CD4-positive, alpha-beta T cell treated with Interleukin-4 for 1 hour (primary cell): Measurements from ENCODE around the gene OR10G7.

Experiments used
- DNase-seq, 2 donors: peaks; one replicate each; pipeline ENCODE4 v3.0.0-alpha.2; 2020 to 2022

OR10G7 gene, protein sequence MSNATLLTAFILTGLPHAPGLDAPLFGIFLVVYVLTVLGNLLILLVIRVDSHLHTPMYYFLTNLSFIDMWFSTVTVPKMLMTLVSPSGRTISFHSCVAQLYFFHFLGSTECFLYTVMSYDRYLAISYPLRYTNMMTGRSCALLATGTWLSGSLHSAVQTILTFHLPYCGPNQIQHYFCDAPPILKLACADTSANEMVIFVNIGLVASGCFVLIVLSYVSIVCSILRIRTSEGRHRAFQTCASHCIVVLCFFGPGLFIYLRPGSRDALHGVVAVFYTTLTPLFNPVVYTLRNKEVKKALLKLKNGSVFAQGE

DNA sequence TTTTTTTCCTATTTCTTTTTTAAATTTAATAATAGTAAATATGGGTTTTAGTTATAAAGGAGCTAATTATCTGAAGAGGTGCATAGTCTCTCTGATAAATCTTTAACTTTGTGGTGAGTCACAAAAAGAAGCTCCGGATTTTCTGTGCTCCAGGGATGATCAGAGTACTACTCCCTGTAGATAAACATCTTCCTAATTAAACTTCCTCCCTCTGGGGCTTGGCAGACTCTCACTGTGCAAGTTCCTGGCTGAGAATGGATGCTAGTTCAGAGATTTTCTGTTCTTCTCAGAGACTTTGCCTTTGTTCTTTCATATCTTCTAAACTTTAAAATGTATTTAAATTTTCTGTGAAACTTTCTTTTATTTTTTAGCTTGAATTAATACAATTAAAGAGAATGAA lies at the start of gene OR10G7:
TSS of gene OR10G7 (minus strand) at position 72 of the 400 bp plus-strand sequence. CDS start 2,324 bp downstream, outside the sequence.
- DNase-seq = no peak

DNA sequence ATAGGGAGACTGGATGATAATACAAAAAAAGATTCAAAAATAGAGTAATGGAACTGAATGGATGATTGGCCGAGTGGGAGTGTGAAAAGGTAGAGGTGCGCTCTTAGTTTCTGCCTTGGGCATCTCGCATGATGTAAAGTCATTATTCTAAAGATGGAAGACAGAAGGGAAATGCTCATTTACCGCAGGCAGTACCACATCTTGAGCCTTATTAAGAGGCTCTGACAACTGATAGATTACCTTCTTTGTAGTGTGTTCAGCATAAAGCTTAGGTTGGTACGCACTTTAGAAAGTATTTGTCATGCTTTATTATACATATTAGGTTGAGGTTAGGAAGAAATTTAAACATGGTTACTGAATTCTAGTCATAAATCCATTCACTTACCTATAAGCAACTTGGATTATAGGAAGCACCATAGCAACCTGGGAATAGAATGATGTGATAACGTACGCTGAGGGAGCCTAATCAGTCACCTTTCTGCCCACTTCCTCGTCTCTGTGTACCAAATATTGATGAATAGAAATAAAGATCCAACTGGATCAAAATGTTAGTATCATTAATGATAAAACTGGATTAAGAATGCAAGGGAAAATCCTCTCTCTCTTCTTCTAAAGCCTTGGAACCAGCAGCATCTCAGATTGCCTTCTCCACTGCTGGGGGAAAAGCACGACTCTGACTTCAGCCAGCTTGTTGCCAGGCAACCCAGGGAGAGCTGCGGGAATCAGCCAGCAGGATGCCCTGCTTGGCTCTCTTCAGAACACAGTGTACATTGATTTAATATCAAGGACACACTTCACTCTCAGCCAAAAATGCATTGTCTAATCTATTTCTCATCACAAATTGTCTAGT lies 45.1 kb upstream of the OR10G7 start:
- no peak for DNase-seq

DNA sequence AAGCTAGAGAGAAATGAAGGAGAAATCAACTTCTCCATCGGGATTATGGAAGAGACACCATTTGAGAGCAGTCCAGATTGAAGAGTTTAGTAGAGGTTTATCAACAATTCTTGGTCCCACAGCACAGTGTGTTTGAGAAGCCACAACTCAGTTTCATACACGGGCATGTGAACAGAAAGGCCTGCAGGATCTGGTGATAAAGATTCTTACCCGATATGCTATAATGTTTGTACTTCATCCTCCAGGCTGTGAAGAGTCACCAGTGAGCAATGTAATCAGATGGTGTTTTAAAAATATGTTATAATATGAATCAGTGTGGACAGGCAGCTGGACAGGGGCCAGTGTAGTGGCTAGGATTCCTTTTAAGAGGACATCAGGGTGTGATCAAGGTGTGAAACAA lies 44.5 kb upstream of the OR10G7 start:
- DNase-seq = no peak

DNA sequence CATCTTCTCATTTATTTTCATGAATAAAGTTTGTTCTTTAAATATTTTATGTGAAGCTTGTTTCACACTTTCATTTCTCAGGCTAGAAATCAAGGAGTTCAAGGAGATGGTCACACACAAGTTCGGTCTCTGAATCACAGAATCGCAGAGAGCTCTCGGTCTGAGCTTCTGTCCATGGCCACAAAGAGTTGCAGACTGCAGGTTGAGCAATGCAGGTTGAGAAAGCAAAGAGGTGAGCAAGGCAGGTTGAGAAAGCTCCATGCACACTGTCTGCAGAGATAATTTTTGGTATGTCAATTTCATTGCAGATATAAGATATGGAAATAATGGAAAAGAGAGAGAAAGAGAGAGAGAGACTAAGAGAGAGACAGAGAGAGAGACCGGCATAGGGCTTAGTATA lies 41.2 kb upstream of the OR10G7 start:
- no peak for DNase-seq

DNA sequence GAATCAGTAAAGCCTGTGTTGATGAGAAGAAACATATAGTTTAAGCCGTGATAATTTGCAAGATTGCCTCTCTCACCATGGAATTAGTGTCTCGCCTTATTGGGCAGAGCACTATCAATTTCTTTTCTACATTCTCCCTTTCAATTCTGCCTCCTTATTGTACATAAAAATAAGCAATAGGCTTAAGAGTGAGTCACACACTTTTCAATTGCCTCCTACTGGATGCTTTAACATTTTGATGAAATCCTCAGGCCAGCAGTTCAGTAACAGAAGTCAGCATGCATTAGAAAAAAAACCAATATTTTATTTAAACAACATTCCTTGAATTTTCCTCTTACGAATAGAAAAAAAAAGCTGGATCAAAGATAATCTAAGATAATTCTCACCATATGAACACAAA lies 40.4 kb upstream of the OR10G7 start:
- no peak for DNase-seq

DNA sequence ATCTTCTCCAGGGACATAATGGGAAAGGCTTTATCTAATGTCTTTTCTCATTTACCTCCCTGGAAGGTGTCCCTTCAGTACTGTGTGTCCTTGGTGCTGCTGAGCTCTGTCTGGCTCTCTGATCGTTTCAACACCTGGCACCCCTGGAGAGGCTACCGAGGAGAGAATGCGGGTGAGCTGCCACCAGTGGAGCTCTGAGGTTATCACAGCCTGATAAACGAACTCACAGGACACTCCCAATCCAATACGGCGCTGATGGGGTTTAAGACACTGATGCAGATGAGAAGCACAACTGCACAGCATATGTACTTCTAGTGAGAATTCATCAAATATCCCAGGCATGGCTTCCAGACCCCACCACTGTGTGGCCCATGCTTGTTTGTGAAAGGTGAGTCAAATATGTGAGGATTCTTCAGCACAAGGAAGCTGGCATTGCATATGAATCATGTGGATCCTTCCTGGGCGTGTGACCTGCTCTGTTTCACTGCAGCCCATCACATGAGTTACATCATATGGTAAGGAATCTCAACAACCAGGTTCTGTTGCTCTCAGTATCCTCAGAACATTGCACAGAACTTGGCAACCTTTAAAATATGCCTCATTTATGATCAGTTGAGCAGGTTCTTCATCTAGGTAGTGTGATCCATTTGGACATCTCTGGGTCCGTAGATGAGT lies 39.3 kb upstream of the OR10G7 start:
- DNase-seq = no peak

DNA sequence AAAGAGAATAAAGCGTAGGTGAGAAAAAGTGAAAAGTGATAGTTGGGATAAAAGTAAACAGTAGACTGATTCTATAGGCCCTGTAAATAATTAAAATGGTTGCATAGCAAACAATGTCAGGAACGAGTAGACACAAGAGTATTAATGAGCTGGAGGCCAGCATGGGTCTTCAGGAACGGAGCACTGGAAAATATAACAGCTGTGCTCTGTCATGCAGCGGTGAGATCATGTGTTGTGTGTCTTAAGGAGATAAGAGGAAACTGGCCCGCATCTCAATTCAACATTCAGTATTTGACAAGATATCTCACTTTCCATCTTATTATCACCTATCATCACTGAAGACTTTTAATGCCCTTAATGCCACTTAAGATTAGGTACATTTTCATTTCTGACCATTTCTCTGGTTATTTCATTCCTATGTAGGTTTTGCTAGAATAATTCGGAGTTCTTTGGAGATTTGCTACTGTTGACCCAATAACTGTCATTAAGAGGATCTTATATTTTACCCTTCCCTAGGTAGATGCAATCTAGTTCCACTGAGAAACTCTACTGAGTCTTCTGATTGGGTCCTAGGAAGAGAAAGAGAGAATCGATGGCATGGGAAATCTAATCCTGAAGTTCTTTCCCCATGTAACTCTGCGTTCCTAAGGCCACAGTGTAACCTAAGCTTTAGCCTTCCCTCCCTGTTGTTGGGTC lies 38.7 kb upstream of the OR10G7 start:
- no peak for DNase-seq

DNA sequence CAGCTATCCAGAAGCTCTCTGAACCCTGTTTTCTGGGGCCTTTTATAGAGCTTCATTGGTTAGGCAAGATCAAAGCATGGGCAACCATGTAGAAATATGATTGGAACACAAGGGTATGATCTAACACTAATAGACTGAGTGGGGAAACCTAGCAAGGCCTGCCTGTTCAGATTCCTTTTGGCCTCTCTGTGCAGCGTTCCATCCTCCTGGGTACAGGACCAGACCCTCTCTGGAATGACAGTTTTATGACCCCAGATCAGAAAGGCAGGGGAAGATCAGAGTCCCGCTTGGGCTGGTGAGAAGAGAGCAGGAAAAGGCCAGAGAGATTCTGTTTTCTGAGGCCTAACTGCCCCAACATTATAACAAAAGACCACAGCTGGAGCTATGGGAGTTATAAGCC lies 37.5 kb upstream of the OR10G7 start:
- no peak for DNase-seq

DNA sequence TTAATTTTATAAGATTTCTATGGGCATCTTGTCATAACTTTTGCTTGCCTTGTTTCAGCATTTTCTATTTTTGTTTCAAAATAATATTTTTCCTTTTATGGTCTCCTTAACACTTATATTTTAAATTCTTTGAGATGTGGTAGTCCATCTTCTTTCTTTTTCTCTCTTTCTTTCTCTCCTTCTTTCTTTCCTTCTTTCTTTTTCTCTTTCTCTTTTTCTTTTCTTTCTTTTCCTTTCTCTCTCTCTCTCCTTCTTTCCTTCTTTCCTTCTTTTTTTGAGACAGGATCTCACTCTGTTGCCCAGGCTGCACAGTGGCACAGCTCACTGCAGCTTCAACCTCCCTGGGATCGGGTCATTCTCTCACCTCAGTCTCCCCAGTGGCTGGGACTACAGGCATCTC lies 36.1 kb upstream of the OR10G7 start:
- DNase-seq = no peak

DNA sequence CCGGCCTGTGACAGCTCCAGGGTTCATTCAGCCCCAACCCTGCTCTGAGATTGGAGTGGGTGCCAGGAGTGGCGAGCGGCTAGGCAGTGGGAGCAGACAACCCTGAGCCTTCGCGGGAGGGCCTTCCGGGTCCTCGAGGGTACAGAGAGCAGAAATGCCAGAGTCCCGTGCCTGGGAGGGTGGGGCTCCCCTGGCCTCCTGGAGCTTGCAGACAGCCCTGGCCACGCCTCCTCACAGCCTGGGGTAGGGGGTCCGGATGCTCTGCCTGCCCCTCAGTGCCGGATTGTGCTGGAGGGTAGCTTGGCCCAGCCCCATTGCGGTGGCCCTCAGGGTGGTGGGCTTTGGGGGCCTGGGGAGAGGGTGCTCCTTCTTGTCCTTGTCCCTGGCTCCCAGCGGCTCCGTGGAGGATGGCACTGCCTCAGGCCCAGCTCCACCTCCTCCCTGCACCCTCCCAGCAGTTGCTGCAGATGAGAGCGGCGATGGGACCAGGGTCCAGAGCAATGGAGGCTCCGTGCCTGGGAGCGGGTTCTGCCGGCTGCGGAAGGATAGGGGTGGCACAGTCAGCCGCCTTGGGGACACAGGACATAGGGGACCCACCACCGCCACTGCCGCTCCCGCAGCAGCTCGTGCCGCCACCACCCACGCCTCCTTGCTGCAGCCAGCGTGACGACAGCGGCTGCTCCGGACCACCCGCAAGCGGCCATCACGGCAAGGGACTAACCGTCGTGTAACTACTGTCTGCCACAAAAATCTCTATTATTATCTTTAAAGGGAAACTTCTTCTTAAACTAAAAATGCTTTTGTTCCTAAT lies 34.9 kb upstream of the OR10G7 start:
- DNase-seq = no peak

DNA sequence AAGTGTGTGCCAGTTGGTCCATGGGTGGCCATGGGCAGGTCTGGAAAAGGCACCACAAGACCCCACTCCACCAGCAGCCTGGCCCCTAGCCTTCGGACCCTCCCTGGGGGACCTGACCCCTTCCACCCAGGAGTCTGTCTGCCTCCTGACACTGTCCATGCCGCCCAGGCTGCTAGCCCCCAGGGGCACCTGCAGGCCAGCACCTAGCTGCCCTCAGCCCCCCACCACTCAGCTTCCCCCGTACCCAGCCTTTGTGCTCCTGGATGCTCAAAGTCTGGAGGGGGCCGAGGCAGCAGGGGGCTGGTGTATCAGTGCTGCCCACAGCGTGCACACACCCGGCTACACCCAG lies 34.3 kb upstream of the OR10G7 start:
- DNase-seq = no peak

DNA sequence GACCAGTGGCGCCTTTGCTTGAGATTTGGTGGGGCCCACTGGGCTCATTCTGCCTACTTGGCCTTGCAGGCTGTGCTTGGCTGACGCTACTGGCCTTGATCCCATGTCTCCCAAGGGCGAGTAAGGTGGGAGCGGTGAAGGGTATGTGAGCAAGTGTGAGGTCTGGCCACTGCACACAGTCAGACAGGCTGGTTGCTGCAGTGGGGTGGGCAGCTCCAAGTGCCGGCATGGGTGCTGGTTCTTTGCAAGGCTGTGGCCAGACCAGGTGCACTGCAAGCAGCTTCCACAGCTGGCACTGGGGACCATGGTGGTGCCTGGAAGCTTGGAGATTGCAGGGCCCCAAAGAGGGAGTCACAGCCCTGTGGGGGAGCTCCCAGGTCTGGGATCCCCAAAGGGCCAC lies 33.4 kb upstream of the OR10G7 start:
- no peak for DNase-seq

DNA sequence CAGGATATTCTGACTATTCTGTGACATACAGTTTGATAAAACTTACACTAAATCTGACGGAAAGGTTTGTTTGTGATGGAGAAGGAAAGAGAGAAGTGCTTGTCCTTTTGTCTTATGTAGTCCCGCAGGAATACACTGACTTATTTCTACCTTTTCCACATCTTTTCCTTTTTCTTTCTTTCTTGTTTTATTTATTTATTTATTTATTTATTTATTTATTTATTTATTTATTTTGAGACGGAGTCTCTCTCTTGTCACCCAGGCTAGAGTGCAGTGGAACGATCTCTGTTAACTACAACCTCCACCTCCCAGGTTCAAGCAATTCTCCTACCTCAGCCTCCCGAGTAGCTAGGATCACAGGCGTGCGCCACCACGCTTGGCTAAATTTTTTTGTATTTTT lies 31.0 kb upstream of the OR10G7 start:
- DNase-seq = no peak

DNA sequence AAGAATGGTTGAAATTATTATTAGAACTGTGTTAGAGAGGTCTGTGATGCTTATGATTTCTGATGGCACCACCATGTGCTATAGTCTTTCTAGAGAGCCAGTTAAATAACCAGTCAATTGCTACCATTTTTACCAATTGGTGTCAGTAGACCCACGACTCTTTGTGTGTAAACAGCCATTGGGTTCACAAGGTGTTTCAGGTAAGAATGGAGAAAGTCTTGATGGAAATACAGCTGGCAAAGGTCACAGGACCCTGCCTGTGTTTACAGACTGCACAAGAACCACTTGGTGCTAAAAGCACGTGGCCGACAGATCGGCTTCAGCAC lies 30.5 kb upstream of the OR10G7 start:
- no peak for DNase-seq

DNA sequence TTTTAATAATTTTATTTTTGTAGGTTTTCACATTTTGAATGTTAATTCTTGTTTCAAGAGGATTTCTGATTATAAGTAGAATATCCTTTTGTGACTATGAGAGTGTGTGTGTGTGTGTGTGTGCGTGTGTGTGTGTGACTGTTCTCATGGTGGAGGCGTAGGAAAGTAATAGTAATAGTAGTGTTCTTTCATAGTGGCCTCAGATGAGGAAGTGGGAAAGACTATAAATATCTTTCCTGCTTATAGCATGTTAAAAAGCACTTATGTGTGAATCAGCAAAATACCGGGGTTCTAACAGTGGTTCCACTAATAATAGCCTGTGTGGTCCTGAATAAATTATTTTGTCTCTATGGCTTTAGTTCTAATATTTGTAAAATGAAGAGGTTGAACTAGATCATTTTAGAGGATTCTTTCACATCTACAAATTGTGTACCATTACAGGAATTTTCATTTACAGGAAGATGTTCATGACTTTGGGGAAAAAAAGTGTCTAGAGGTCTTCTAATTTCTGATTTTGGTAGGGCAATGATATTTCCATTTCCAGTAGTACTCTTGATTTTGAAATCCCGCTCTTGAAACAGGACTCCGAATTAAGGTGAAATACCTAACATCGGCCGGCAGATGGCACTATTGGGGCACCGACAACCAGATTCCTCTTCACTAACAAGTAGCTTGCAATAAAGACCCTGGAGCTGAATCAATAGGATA lies 29.9 kb upstream of the OR10G7 start:
- peak; percentile 60 to 70 for DNase-seq

DNA sequence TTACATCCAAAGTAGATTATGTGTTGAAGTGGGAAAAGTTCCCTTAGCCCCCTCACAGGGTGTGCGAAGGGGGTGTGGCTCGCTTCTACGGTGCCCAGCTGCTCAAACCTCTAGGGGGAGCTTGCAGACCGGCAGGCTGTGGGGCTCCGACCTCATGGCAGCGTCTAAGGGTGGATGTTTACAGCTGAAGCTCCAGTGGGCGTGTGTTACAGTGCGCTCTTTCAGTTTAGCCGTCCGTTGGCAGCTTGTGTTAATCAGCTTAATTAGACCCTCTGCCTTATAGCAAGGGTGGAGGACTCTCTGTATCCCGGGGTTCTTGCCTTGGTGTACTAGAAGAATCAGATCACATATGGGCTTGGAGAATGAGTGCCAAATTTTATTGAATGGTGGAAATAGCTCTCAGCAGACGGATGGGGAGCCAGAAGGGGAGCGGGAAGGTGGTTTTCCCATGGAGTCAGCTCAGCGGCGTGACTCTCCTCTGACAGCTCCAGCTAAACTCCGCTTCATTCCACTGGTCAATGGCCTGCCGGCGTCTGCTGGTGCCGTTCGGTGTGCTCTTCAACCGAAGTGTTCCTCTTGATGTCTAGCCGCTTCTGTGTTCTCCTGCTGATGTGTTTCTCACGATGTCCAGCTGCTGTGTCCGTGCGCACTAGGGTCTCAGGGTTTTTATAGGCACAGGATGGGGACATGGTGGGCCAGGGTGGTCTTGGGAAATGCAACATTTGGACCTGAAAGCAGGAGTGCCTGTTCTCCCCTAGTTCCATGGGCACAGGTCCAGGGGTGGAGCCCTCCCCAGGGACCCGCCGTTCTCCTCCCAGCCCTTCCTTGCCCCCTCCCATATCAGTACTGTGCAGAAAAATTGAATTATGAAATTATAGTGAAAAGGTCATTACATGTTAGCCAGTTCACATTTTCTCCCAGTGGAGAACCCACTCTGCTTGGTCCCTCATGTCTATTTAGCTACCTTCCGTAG lies 28.6 kb upstream of the OR10G7 start:
- peak; percentile 16 to 67 for DNase-seq

DNA sequence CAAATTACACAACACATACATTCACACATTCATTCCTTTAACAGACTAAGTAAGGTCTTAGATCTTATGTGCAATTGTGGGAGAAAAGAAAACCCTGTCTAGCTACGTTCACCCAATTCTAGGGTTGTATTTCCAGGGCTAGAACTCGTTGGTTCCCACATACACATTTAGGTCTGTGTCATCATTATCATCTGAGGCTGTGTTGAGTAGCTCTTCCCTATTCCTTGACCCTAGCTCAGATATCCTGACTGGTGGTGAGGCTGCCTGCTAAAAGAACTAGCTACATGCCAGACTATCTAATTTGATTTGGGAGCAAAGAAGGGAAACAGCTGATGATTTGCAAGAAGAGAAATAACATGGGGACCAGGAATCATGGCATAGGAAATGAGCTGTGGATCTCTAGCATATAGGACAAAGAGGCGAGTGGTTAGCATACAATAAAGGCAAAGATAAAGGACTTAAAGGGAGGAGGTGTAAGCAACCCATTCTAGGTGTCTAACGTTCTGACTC lies 27.5 kb upstream of the OR10G7 start:
- DNase-seq = no peak

DNA sequence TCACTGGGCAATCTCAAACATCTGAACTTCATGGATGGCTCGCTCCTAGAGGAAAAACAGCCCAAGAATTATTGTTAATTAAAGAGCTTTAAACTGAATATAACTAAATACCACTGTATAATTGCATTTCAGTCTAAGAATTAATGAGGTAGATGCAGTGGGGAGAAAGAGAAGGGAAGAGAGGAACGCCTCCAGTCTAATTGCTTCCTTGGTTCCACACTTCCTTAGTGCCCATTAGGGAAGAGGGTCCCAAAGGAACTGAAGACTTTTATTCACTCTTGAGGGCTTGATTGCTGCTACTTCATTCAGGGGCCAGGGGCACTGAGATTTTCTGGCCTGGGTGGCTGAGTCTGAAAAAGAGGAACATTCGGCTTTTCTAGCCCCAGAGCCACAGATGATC lies 11.8 kb upstream of the OR10G7 start:
- DNase-seq = no peak

DNA sequence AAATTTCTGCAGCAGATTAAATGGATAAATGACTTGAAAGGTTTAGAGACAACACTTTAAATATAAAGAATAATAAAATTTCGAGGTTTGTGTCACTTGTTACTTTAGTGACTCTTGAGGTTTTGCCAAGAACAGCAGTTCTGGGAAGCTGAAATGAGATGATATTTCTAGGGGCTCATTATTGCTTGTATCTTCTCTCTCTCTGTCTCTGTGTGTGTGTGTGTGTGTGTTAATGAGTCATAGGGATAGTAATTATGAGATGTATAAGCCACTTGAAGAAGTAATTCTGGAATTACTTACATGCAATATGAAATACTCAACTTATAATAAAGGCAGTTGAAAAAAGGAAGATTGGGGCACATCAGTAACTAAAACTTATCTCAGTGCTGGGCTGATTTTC lies 9.6 kb upstream of the OR10G7 start:
- DNase-seq = no peak

DNA sequence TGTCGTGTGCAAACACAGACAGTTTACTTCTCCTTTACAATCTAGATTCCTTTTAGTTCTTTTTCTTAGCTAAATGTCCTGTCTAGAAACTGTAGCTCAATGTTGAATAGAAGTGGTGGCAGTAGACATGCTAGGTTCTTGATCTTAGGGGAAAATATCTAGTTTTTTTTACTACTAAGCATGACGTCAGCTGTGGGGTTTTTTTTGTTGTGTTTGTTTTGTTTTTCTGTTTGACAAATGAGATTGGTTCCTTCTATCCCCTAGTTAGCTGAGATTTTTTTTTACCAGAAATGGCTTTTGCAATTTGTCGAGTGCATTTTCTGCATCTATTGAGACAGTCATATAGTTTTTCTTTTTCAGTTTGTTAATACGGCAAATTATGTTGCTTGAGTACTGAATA lies 2.3 kb upstream of the OR10G7 start:
- DNase-seq = no peak
